K562 (cell line): ENCODE data around the gene WLS. TPM values are rescaled to one million over a fixed set of nuclear protein-coding genes. Genes with fewer than 3 reads are reported as not detected.

Experiments used
- ATAC-seq: fragments of 200-7000 bp; cut with Tn5 transposase; 3 replicates; pipeline ENCODE4 v1.9.1; 2020; ENCODE audit warnings: moderate library complexity
- BruUV-seq: library from RNA; stranded (reverse); fragments of 400-500 nt; replicated peaks from 2 replicates; lab custom pipeline; 2021; lab: Mats Ljungman, UMichigan
- CTCF ChIA-PET: fragments of 300-600 bp; formaldehyde crosslinking; extraction: SDS; loops from one replicate; lab custom pipeline; 2021; ENCODE audit warnings: low intra/inter-chr PET ratio; lab: Yijun Ruan, JAX
- POLR2A ChIA-PET: fragments of 300-600, 350-650 bp; sonication (Branson Sonifier 250); formaldehyde crosslinking; extraction: SDS; loops from one replicate; lab custom pipeline; 2021; ENCODE audit warnings: antibody characterized with exemption, inconsistent platforms; lab: Yijun Ruan, JAX
- DNase-seq, 4 experiments: peaks; one replicate each; pipeline versions ENCODE4 v3.0.0 to v3.0.0-alpha.2; 2011 to 2018; ENCODE audit warnings: low spot score in 3 of 4, mixed read lengths in 3 of 4; ENCODE audit errors: extremely low read depth in 1 of 4
- FAIRE-seq: peaks from 2 replicates; lab custom pipeline; 2011; peaks lifted over from hg19 to GRCh38; lab: Jason Lieb, UNC
- H2AFZ ChIP-seq: 2 replicates; pipeline ENCODE4 v1.6.0; 2011; ENCODE audit warnings: low read depth, low read length, control low read depth, inconsistent platforms
- H3K27ac ChIP-seq: fragments of 200-600 bp; 3 replicates; pipeline ENCODE4 v1.8.0; 2011; ENCODE audit warnings: low read depth, mild to moderate bottlenecking, control low read depth, inconsistent platforms, low read length, moderate library complexity, mixed read lengths; ENCODE audit errors: extremely low read depth
- H3K27me3 ChIP-seq, 2 experiments: fragments of 300-600 bp in 1 of 2; 2 replicates in 1 of 2; 3 replicates in 1 of 2; pipeline versions ENCODE4 v1.6.0 to v1.8.0; 2011; ENCODE audit warnings: inconsistent platforms in 2 of 2, low read length in 2 of 2, mild to moderate bottlenecking in 1 of 2, mixed read lengths in 1 of 2, moderate library complexity in 1 of 2; ENCODE audit not compliant: control insufficient read depth in 2 of 2, insufficient read depth in 2 of 2
- H3K36me3 ChIP-seq: fragments of 300-600 bp; 3 replicates; pipeline ENCODE4 v1.8.0; 2011; ENCODE audit warnings: mild to moderate bottlenecking, low read length, inconsistent platforms; ENCODE audit not compliant: control insufficient read depth, insufficient read depth
- H3K4me1 ChIP-seq, 2 experiments: fragments of 200-600 bp in 1 of 2; replicated peaks in 1 of 2; 2 replicates in 1 of 2; 3 replicates in 1 of 2; pipeline versions ENCODE4 v1.5.1 to v1.8.0; 2011; ENCODE audit warnings: inconsistent platforms in 2 of 2, low read length in 2 of 2, mild to moderate bottlenecking in 1 of 2, mixed read lengths in 1 of 2, moderate library complexity in 1 of 2; ENCODE audit not compliant: control insufficient read depth in 2 of 2, insufficient read depth in 2 of 2
- H3K4me2 ChIP-seq: 2 replicates; pipeline ENCODE4 v1.6.1; 2011; ENCODE audit warnings: low read length, control low read depth, inconsistent platforms, mixed read lengths; ENCODE audit not compliant: insufficient read depth
- H3K4me3 ChIP-seq: fragments of 200-600 bp; sonication (generic), shearing (Covaris generic); 2 replicates; pipeline ENCODE4 v1.5.1; 2016; ENCODE audit warnings: control low read depth, inconsistent platforms
- H3K79me2 ChIP-seq: fragments of 200-600 bp; 3 replicates; pipeline ENCODE4 v1.8.0; 2011; ENCODE audit warnings: low read length, inconsistent platforms; ENCODE audit not compliant: control insufficient read depth, insufficient read depth
- H3K9ac ChIP-seq, 2 experiments: 2 replicates each; pipeline versions ENCODE4 v1.6.0 to v1.6.1; 2011; ENCODE audit warnings: low read depth in 2 of 2, low read length in 2 of 2, control low read depth in 1 of 2, inconsistent platforms in 1 of 2, mild to moderate bottlenecking in 1 of 2, mixed read lengths in 1 of 2; ENCODE audit not compliant: insufficient read depth in 1 of 2
- H3K9me1 ChIP-seq: one replicate; pipeline ENCODE4 v1.6.0; 2011; ENCODE audit warnings: inconsistent platforms, mild to moderate bottlenecking, low read length, moderate library complexity; ENCODE audit not compliant: control insufficient read depth, insufficient read depth
- H3K9me3 ChIP-seq: replicated peaks from 2 replicates; pipeline ENCODE4 v1.5.1; 2011; ENCODE audit warnings: low read depth, low read length, inconsistent platforms; ENCODE audit not compliant: control insufficient read depth, insufficient read depth
- H4K20me1 ChIP-seq: replicated peaks from 2 replicates; pipeline ENCODE4 v1.6.1; 2011; ENCODE audit warnings: low read length, inconsistent platforms, mixed read lengths; ENCODE audit not compliant: control insufficient read depth, insufficient read depth
- BCL6 ChIP-seq: fragments of 250-450 bp; sonication (Bioruptor Pico); IDR thresholded peaks from 2 replicates; pipeline ENCODE4 v1.4.0; 2020
- MXI1 ChIP-seq: IDR thresholded peaks from 2 replicates; pipeline ENCODE4 v1.6.1; 2011; ENCODE audit warnings: low read depth, mild to moderate bottlenecking, improper control_type of control experiment, low read length
- MYBL2 ChIP-seq, 2 experiments: fragments of 450-650 bp in 1 of 2; sonication (generic) in 1 of 2; formaldehyde crosslinking in 1 of 2; IDR thresholded peaks; 2 replicates each; pipeline versions ENCODE4 v1.6.1 to v1.8.1; 2017 to 2022; ENCODE audit warnings: borderline replicate concordance in 1 of 2, inconsistent platforms in 1 of 2, low read depth in 1 of 2, mild to moderate bottlenecking in 1 of 2, missing genetic modification reagents in 1 of 2, moderate library complexity in 1 of 2
- NBN ChIP-seq: fragments of 450-650 bp; IDR thresholded peaks from 2 replicates; pipeline ENCODE4 v1.6.1; 2016; ENCODE audit warnings: low read depth, mild to moderate bottlenecking
- PURB ChIP-seq: sonication (generic); formaldehyde crosslinking; IDR thresholded peaks from 2 replicates; pipeline ENCODE4 v1.9.0; 2021; ENCODE audit warnings: low read depth, mild to moderate bottlenecking, missing genetic modification reagents
- TAF7 ChIP-seq: fragments of 450-650 bp; IDR thresholded peaks from 2 replicates; pipeline ENCODE4 v1.6.1; 2016; ENCODE audit warnings: missing genetic modification characterization, missing compliant biosample characterization
- ZC3H11A ChIP-seq: IDR thresholded peaks from 2 replicates; pipeline ENCODE4 v1.6.1; 2012; ENCODE audit warnings: low read depth, low read length, improper control_type of control experiment
- ZNF77 ChIP-seq: fragments of 250-450 bp; sonication (Bioruptor Pico); IDR thresholded peaks from 2 replicates; pipeline ENCODE4 v1.5.0; 2020
- WGBS: fragments of 100-300 bp; shearing (Covaris generic); methylation state at CpG from one replicate; pipeline ENCODE4 v1.1.6; 2016; ENCODE audit warnings: low coverage, mixed read lengths; ENCODE audit not compliant: insufficient coverage; ENCODE audit errors: missing lambda C conversion rate; 5-methylcytosine and 5-hydroxymethylcytosine counted together
- in situ Hi-C: fragments of 300-500 bp; cut with MboI; formaldehyde crosslinking; loops from 4 replicates; pipeline ENCODE4 v1.15.0; 2018; ENCODE audit warnings: inconsistent platforms, mixed read lengths
- intact Hi-C: fragments of 100-400 bp; cut with micrococcal nuclease; formaldehyde crosslinking; loops from 2 replicates; pipeline ENCODE4 v1.14.2; 2022
- polyA plus RNA-seq, 8 experiments: library from polyadenylated mRNA; depleted of rRNA in 4 of 8; stranded (reverse) in 5 of 8; unstranded in 3 of 8; fragments of >200 nt; fragmentation: Nextera tagmentation in 2 of 8; fragmentation: Illumina TruSeq in 1 of 8; extraction: Ambion mirVana in 2 of 8; extraction: Trizol in 1 of 8; gene quantifications; 2 replicates each; pipeline versions ENCODE4 v1.2.1 to v1.2.3, GENCODE V29; 2011 to 2014; ENCODE audit warnings: inconsistent platforms in 1 of 8, missing spikeins in 1 of 8
- total RNA-seq, 7 experiments: library from RNA; depleted of rRNA in 6 of 7; stranded (reverse); fragments of >200 nt in 6 of 7; fragmentation: Illumina TruSeq in 2 of 7; extraction: Trizol in 2 of 7; gene quantifications; 2 replicates each; pipeline versions ENCODE4 v1.2.1 to v1.2.3, GENCODE V29; 2011 to 2021; ENCODE audit warnings: low replicate concordance in 1 of 7

Gene WLS
- total and polyA plus RNA-seq, 9 of the 15 experiments (the other 6 are each of a cell fraction or from before 2014, with no cell fraction given): 0.47 TPM; not detected in 8

GRCh38 chr1:68216089-68216772 lies 16.1 kb downstream of the WLS start:
- H2AFZ ChIP-seq: no peak overlapping the region
- FAIRE-seq: no peak
- in situ Hi-C loops: no loop called here
- 0% methylated on average over 2 of the region's 2 CpGs for WGBS
- no peak for TF ChIP-seq PURB (CRISPR knock-in tag)
- no peak for TF ChIP-seq MXI1
- TF ChIP-seq TAF7 (tag): no peak
- no peak for TF ChIP-seq BCL6
- no peak for TF ChIP-seq NBN
- no peak for TF ChIP-seq ZNF77 (CRISPR knock-in tag)
- TF ChIP-seq ZC3H11A: no peak
- no peak for TF ChIP-seq MYBL2 (IDR thresholded peaks at IDR 0.05; ENCODE audit: low read depth)
- TF ChIP-seq MYBL2 (CRISPR knock-in tag; IDR thresholded peaks at IDR 0.05; ENCODE audit: borderline replicate concordance): no peak
- TF ChIP-seq, all 486 proteins: peak for 0
- Histone ChIP-seq H3K4me1 (no peaks in the 10 kb centered on the region), H3K9me1 (no peaks in the 10 kb centered on the region), H4K20me1 (no peaks in the 10 kb centered on the region), H3K36me3 (no peaks in the 10 kb centered on the region), H3K9ac (no peak overlapping the region), H3K27me3 (no peaks in the 10 kb centered on the region), H3K4me3 (no peak overlapping the region), H3K9me3 (no peaks in the 10 kb centered on the region; the same call in 1 of the 2 replicates), H3K4me2 (no peak overlapping the region), H3K79me2 (no peaks in the 10 kb centered on the region), H3K27ac (no peak overlapping the region)
- CTCF ChIA-PET: no interaction called here
- BruUV-seq: no TSS peak
- intact Hi-C loops: no loop called here
- ATAC-seq: no peak
- POLR2A ChIA-PET: no interaction called here
- DNase-seq: no peak
